IMR-90 (cell line): Measurements from ENCODE around the gene UBQLN1. TPM values are rescaled to one million over a fixed set of nuclear protein-coding genes. Genes with fewer than 3 reads are reported as not detected.

Experiments used
- ATAC-seq: fragments of 200-7000 bp; cut with Tn5 transposase; 2 replicates; pipeline ENCODE4 v1.9.1; 2020; ENCODE audit warnings: low read depth, mild to moderate bottlenecking, moderate library complexity
- BruUV-seq: library from RNA; stranded (reverse); fragments of 400-500 nt; replicated peaks from 2 replicates; lab custom pipeline; 2021; lab: Mats Ljungman, UMichigan
- CTCF ChIA-PET: fragments of 300-600 bp; formaldehyde crosslinking; extraction: SDS; loops from one replicate; lab custom pipeline; 2021; ENCODE audit warnings: antibody characterized with exemption; lab: Yijun Ruan, JAX
- POLR2A ChIA-PET: fragments of 300-600 bp; sonication (Branson Sonifier 250); formaldehyde crosslinking; loops from one replicate; lab custom pipeline; 2022; ENCODE audit warnings: antibody characterized with exemption; ENCODE audit not compliant: unreplicated experiment; lab: Charles Lee
- DNase-seq: peaks from one replicate; pipeline ENCODE4 v3.0.0; 2013
- H2AFZ ChIP-seq: replicated peaks from 2 replicates; pipeline ENCODE3; 2013; ENCODE audit warnings: low read length, mild to moderate bottlenecking; ENCODE audit not compliant: poor library complexity
- H2AK5ac ChIP-seq: 2 replicates; pipeline ENCODE4 v1.6.1; 2013; ENCODE audit warnings: low read depth, low read length, inconsistent platforms
- H2AK9ac ChIP-seq: replicated peaks from 2 replicates; pipeline ENCODE3; 2013; ENCODE audit warnings: mild to moderate bottlenecking, low read depth, low read length, moderate library complexity; ENCODE audit not compliant: poor library complexity
- H2BK120ac ChIP-seq: 2 replicates; pipeline ENCODE4 v1.6.1; 2013; ENCODE audit warnings: low read depth, low read length, inconsistent platforms
- H2BK15ac ChIP-seq: 3 replicates; pipeline ENCODE4 v1.6.1; 2013; ENCODE audit warnings: low read depth, low read length, inconsistent platforms
- H2BK20ac ChIP-seq: 2 replicates; pipeline ENCODE4 v1.6.1; 2013; ENCODE audit warnings: low read depth, mild to moderate bottlenecking, inconsistent platforms, low read length, moderate library complexity
- H2BK5ac ChIP-seq: 2 replicates; pipeline ENCODE4 v1.6.1; 2013; ENCODE audit warnings: mild to moderate bottlenecking, low read depth, low read length, inconsistent platforms; ENCODE audit not compliant: poor library complexity, severe bottlenecking
- H3K14ac ChIP-seq: replicated peaks from 2 replicates; pipeline ENCODE4 v1.6.1; 2013; ENCODE audit warnings: low read depth, low read length, inconsistent platforms
- H3K18ac ChIP-seq: 2 replicates; pipeline ENCODE4 v1.6.1; 2013; ENCODE audit warnings: low read depth, low read length, control low read depth
- H3K23ac ChIP-seq: 2 replicates; pipeline ENCODE4 v1.6.1; 2013; ENCODE audit warnings: low read depth, low read length, inconsistent platforms
- H3K27ac ChIP-seq: 2 replicates; pipeline ENCODE4 v1.5.1; 2013; ENCODE audit warnings: mild to moderate bottlenecking, control low read depth, low read length; ENCODE audit not compliant: insufficient read depth
- H3K27me3 ChIP-seq: 2 replicates; pipeline ENCODE4 v1.6.1; 2013; ENCODE audit warnings: low read length; ENCODE audit not compliant: control insufficient read depth, insufficient read depth
- H3K36me3 ChIP-seq: 2 replicates; pipeline ENCODE4 v1.6.1; 2013; ENCODE audit warnings: low read length, mixed read lengths; ENCODE audit not compliant: control insufficient read depth, insufficient read depth
- H3K4ac ChIP-seq: 2 replicates; pipeline ENCODE4 v1.6.1; 2013; ENCODE audit warnings: low read depth, low read length, inconsistent platforms
- H3K4me1 ChIP-seq: 2 replicates; pipeline ENCODE4 v1.6.1; 2013; ENCODE audit warnings: low read length, mixed read lengths; ENCODE audit not compliant: control insufficient read depth, insufficient read depth
- H3K4me2 ChIP-seq: 2 replicates; pipeline ENCODE4 v1.6.1; 2013; ENCODE audit warnings: low read depth, mild to moderate bottlenecking, control low read depth, low read length, moderate library complexity
- H3K4me3 ChIP-seq: 2 replicates; pipeline ENCODE4 v1.5.1; 2013; ENCODE audit warnings: low read depth, mild to moderate bottlenecking, control low read depth, low read length, moderate library complexity; ENCODE audit not compliant: insufficient read depth
- H3K56ac ChIP-seq: 2 replicates; pipeline ENCODE4 v1.6.1; 2013; ENCODE audit warnings: low read length, inconsistent platforms; ENCODE audit not compliant: insufficient read depth; ENCODE audit errors: extremely low read depth
- H3K79me1 ChIP-seq, 2 experiments: 2 replicates each; pipeline ENCODE4 v1.6.1; 2013; ENCODE audit warnings: low read length in 2 of 2, inconsistent platforms in 1 of 2, low read depth in 1 of 2
- H3K9ac ChIP-seq: 2 replicates; pipeline ENCODE4 v1.6.1; 2013; ENCODE audit warnings: low read depth, low read length, control low read depth
- H3K9me1 ChIP-seq: 2 replicates; pipeline ENCODE4 v1.6.1; 2013; ENCODE audit warnings: low read length, inconsistent platforms; ENCODE audit not compliant: insufficient read depth
- H3K9me3 ChIP-seq: 2 replicates; pipeline ENCODE4 v1.6.1; 2013; ENCODE audit warnings: low read length; ENCODE audit not compliant: control insufficient read depth, insufficient read depth
- H4K20me1 ChIP-seq: 2 replicates; pipeline ENCODE4 v1.6.1; 2013; ENCODE audit warnings: low read length, inconsistent platforms; ENCODE audit not compliant: insufficient read depth
- H4K5ac ChIP-seq: 2 replicates; pipeline ENCODE4 v1.6.1; 2013; ENCODE audit warnings: mild to moderate bottlenecking, low read depth, low read length, control low read depth
- H4K8ac ChIP-seq, 2 experiments: 2 replicates each; pipeline ENCODE4 v1.6.1; 2013; ENCODE audit warnings: low read depth in 2 of 2, low read length in 2 of 2, control low read depth in 1 of 2, inconsistent platforms in 1 of 2
- H4K91ac ChIP-seq: 2 replicates; pipeline ENCODE4 v1.6.1; 2013; ENCODE audit warnings: low read depth, low read length, inconsistent platforms; ENCODE audit not compliant: insufficient read depth
- POLR2A ChIP-seq: IDR thresholded peaks from 2 replicates; pipeline ENCODE4 v1.6.1; 2012; ENCODE audit warnings: mild to moderate bottlenecking, low read depth, low read length
- WGBS, 2 experiments: methylation state at CpG; one replicate each; pipeline versions ENCODE4 v1.1.5 to v1.1.7; 2013; ENCODE audit warnings: missing lambda C conversion rate in 2 of 2; ENCODE audit not compliant: insufficient read length in 1 of 2; ENCODE audit errors: extremely low coverage in 2 of 2; 5-methylcytosine and 5-hydroxymethylcytosine counted together
- dilution Hi-C: fragments of 300-500 bp; cut with HindIII; formaldehyde crosslinking; loops from one replicate; pipeline ENCODE4 v1.14.3; 2018; ENCODE audit warnings: low sequenced_read_pairs; ENCODE audit not compliant: unreplicated experiment
- in situ Hi-C: fragments of 300-500 bp; cut with MboI; formaldehyde crosslinking; loops from 3 replicates; pipeline ENCODE4 v1.14.3; 2019; ENCODE audit warnings: low sequenced_read_pairs, inconsistent platforms, mixed read lengths
- intact Hi-C: fragments of 100-400 bp; cut with micrococcal nuclease; formaldehyde crosslinking; loops from 2 replicates; pipeline ENCODE4 v1.10.0; 2022
- polyA plus RNA-seq, 3 experiments: library from polyadenylated mRNA; depleted of rRNA; stranded (reverse); fragments of >200 nt; gene quantifications; 2 replicates each; pipeline ENCODE4 v1.2.3, GENCODE V29; 2012; ENCODE audit warnings: low replicate concordance in 1 of 3
- total RNA-seq: library from RNA; depleted of rRNA; stranded (reverse); fragments of >200 nt; gene quantifications from 2 replicates; pipeline ENCODE4 v1.2.3, GENCODE V29; 2012

Gene UBQLN1
- total and polyA plus RNA-seq, 2 of the 4 experiments (the other 2 are of a cell fraction): 74.3 to 164 TPM

DNA sequence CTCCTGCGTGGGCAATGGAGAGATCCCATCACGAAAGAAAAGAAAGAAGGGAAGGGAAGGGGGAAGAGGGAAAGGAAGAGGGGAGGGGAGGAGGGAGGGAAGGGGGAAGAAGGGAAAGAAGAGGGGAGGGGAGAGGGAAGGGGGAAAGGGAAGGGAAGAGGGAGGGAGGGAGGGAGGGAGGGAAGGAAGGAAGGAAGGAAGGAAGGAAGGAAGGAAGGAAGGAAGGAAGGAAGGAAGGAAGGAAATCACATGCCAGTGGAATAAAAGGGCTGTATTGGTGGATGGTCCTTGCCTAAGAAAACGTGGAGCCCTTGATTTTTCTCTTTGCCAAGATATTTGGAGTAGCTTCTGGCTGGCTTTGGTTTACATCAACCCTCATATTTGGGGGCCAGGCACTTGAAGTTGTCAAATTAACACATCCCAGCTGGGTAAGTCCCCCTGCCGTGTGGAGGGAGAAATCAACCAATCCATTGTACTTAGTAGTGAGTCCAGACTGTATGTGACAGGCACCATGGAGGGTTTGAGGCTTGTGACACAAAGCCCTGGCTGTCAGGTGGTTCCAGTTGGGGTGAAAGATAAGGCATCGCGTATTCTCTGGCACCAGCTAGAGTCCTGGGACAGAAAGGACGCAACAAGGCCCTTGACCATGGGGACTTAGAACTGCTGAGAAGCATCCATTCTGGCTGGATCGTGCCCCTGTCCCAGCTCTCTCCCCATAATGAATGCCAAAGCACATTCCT, 61.1 kb downstream of the UBQLN1 start:
- Histone ChIP-seq H3K4ac (no peak overlapping the region), H4K20me1 (0 out of 2 replicates have a peak, but pooled peaks cover 4% of the 10 kb centered on the region), H4K5ac (no peak overlapping the region), H3K27me3 (no peaks in the 10 kb centered on the region), H3K79me1 (peaks cover 0 to 6% of the 10 kb centered on the region in 2 experiments; a peak in 2 of 4 replicates), H3K9ac (no peak overlapping the region), H2BK20ac (no peak overlapping the region), H2BK120ac (no peak overlapping the region), H3K27ac (no peak overlapping the region), H3K4me2 (no peak overlapping the region), H3K9me1 (no peaks in the 10 kb centered on the region), H3K4me3 (no peak overlapping the region), H3K23ac (no peak overlapping the region), H3K56ac (no peak overlapping the region), H2BK15ac (no peak overlapping the region), H3K36me3 (peaks cover 20% of the 10 kb centered on the region), H2AFZ (no peak overlapping the region), H2AK5ac (no peak overlapping the region), H3K14ac (no peak overlapping the region), H3K9me3 (no peaks in the 10 kb centered on the region), H2AK9ac (no peak overlapping the region), H4K91ac (no peak overlapping the region), H4K8ac (no peak overlapping the region), H3K18ac (no peak overlapping the region), H2BK5ac (no peak overlapping the region), H3K4me1 (no peaks in the 10 kb centered on the region)
- dilution Hi-C loops (no loop called here), in situ Hi-C loops (no loop called here), intact Hi-C loops (loop anchor here (5.0 kb wide), 1 partner anchor 429 kb away; no protein-coding TSS in a partner anchor)
- TF ChIP-seq POLR2A: no peak
- 100% methylated on average over 1 of the region's 8 CpGs; no CpG with 5 or more reads in 1 of the 2 experiments for WGBS, 2 experiments
- DNase-seq (no peak), ATAC-seq (no peak)
- no TSS peak for BruUV-seq
- POLR2A ChIA-PET: no interaction called here
- CTCF ChIA-PET: no interaction called here
